HepG2 (cell line): ENCODE results near the gene CDH23.

Source experiments
- FOXM1 ChIP-seq: sonication (generic); formaldehyde crosslinking; IDR thresholded peaks from 2 replicates; pipeline ENCODE4 v1.5.0; 2020; ENCODE audit warnings: missing genetic modification reagents
- POLR2A ChIP-seq, 2 experiments: IDR thresholded peaks; 2 replicates each; pipeline ENCODE4 v1.6.1; 2011; ENCODE audit warnings: low read depth in 2 of 2, low read length in 2 of 2, mild to moderate bottlenecking in 1 of 2, moderate library complexity in 1 of 2; ENCODE audit not compliant: insufficient read depth in 1 of 2
- SALL2 ChIP-seq: sonication (generic); formaldehyde crosslinking; IDR thresholded peaks from 2 replicates; pipeline ENCODE4 v1.8.1; 2023; ENCODE audit warnings: mild to moderate bottlenecking, missing genetic modification reagents, inconsistent platforms
- ZNF720 ChIP-seq: sonication (generic); formaldehyde crosslinking; IDR thresholded peaks from 2 replicates; pipeline ENCODE4 v1.4.0; 2020; ENCODE audit warnings: missing genetic modification reagents
- TF ChIP-seq, protein P1 (sequence below), 2 experiments: sonication (generic) in 1 of 2; formaldehyde crosslinking in 1 of 2; IDR thresholded peaks; 2 replicates each; pipeline versions ENCODE4 v1.4.0 to v1.6.1; 2018 to 2020; ENCODE audit warnings: missing genetic modification reagents in 2 of 2, borderline replicate concordance in 1 of 2, low read depth in 1 of 2, mild to moderate bottlenecking in 1 of 2, missing biosample characterization in 1 of 2

DNA sequence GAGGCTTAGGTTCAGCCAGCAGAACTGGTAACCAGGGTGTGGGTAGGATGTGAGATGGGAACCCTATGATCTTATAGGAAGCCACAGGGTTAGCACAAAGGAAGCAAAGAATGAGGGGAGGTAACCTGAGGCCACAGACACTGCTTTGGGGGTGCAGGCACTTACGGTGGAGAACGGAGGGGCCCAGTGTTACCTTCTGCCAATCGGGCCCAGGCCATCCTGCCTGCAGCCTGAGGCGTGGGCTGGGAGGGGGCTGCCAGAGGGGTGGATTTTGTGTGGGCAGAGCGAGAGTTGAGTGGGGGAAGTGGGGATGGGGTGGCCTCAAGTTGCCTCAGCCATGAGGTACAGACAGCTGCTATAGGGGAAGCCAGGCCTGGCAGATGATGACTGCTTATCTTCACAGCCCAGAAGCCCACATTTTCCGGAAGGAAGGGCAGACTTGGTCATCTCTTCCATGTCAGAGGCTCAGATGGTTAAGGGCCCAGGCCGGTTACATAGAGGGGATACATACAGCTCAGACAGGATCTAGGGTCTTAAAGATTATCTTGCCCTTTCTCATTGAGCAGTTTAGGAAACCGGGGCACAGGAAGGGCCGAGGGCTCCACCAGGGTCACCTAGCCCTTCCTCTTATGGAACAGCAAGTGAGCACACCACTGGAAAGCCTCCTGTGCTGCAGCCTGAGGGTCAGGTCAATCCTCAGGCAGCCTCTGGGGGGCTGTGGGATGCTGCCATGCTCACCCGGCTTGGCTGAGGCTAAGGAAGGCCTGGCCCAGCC, 401.0 kb downstream of the CDH23 start:
- TF ChIP-seq, protein P1, sequence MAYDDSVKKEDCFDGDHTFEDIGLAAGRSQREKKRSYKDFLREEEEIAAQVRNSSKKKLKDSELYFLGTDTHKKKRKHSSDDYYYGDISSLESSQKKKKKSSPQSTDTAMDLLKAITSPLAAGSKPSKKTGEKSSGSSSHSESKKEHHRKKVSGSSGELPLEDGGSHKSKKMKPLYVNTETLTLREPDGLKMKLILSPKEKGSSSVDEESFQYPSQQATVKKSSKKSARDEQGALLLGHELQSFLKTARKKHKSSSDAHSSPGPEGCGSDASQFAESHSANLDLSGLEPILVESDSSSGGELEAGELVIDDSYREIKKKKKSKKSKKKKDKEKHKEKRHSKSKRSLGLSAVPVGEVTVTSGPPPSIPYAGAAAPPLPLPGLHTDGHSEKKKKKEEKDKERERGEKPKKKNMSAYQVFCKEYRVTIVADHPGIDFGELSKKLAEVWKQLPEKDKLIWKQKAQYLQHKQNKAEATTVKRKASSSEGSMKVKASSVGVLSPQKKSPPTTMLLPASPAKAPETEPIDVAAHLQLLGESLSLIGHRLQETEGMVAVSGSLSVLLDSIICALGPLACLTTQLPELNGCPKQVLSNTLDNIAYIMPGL (CRISPR knock-in tag; IDR thresholded peaks at IDR 0.05; ENCODE audit: borderline replicate concordance in 1 of 2, low read depth in 1 of 2): no peak
- TF ChIP-seq FOXM1 (CRISPR knock-in tag) (no peak), ZNF720 (no peak), POLR2A (IDR thresholded peaks at IDR 0.05; ENCODE audit: insufficient read depth in 1 of 2, low read depth in 2 of 2, low read length in 2 of 2) (no peak), SALL2 (no peak)
